ENCODE data around the gene DCAF4. TPM values are rescaled to one million over a fixed set of nuclear protein-coding genes. Genes with fewer than 3 reads are reported as not detected.

Gene DCAF4
- total RNA-seq, 1 donor, result 12.5 TPM

DNA sequence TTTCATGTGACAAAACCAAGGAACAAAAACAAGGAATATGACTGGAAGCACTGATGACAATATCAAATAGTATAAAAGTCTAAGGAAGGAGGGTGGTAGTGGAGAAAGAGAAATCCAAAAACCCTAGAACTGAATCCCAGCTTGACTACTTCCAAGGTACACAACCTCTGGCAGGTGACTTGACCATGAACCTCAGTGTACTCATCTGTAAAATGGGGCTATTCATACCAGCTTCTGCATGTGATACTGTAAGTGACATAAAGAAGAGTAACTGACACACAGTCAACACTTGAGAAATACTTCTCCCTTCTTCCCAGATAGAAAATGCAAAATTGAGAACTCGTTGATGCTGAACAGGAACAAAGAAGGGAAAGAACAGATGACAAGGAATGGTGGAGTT is 22.0 kb upstream of the DCAF4 start:
- no peak for DNase-seq (ENCODE audit: low read depth)
- H3K4me3 ChIP-seq (ENCODE audit: low read depth, low read length), result no peak overlapping the region
- TF ChIP-seq, protein P1, sequence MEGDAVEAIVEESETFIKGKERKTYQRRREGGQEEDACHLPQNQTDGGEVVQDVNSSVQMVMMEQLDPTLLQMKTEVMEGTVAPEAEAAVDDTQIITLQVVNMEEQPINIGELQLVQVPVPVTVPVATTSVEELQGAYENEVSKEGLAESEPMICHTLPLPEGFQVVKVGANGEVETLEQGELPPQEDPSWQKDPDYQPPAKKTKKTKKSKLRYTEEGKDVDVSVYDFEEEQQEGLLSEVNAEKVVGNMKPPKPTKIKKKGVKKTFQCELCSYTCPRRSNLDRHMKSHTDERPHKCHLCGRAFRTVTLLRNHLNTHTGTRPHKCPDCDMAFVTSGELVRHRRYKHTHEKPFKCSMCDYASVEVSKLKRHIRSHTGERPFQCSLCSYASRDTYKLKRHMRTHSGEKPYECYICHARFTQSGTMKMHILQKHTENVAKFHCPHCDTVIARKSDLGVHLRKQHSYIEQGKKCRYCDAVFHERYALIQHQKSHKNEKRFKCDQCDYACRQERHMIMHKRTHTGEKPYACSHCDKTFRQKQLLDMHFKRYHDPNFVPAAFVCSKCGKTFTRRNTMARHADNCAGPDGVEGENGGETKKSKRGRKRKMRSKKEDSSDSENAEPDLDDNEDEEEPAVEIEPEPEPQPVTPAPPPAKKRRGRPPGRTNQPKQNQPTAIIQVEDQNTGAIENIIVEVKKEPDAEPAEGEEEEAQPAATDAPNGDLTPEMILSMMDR (IDR thresholded peaks at IDR 0.05; ENCODE audit: insufficient read depth, low read depth, low read length), result no peak

DNA sequence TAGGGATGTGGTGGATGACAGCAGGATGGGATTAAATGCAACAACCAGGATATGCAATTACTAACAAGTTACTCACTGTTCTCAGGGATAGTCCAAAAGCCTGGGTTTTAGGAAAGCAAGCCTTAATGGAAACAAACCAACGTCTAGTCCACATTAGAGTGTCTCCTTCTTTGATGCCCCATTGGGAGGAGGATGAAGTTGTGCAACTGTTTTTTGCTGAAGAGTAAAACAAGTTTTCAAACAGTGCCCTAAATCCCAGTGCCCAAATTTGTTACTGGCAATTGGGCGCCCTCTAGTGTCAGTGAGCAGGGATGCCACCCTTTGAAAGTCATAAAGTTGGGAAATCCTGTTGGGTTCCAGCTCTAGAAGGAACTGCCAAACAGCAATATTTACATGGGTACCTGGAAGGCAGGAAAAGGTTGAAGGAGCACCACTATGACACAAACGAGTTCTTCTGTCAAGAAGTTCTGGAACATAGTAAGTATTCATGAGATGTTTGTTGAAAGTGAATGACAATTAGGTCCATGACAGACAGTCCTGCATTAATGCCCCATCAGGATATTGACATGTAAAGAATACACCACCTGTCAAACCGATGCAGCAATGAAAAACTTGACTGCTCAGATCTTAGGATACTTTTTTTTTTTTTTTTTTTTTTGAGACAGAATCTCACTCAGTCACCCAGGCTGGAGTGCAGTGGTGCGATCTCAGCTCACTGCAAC is 21.3 kb upstream of the DCAF4 start:
- no peak overlapping the region for H3K4me3 ChIP-seq (ENCODE audit: low read depth, low read length)
- TF ChIP-seq, protein P1 (IDR thresholded peaks at IDR 0.05; ENCODE audit: insufficient read depth, low read depth, low read length), result peak; percentile 98
- peak; percentile 84 for DNase-seq (ENCODE audit: low read depth)

DNA sequence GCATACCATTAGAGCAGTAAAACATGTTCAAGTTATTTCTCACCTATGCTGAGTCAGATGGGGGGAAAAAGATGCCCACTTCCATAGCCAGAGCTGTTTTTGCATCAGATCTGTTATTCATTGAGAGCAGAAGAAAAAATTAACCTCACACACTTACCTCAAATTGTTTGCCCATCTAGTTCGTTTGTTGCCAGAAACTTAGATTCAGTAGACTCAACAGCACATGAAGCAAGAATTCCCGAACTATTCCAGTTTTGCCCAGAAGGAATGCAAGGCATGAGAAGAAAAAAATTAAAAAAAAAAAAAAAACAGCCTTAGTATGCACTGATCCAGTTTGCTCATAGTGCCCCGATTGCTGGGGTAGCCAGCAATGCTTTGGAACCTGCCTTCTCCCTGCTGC is 19.9 kb upstream of the DCAF4 start:
- TF ChIP-seq, protein P1 (IDR thresholded peaks at IDR 0.05; ENCODE audit: insufficient read depth, low read depth, low read length), result no peak
- peak; percentile 49 for DNase-seq (ENCODE audit: low read depth)
- H3K4me3 ChIP-seq (ENCODE audit: low read depth, low read length), result no peak overlapping the region

DNA sequence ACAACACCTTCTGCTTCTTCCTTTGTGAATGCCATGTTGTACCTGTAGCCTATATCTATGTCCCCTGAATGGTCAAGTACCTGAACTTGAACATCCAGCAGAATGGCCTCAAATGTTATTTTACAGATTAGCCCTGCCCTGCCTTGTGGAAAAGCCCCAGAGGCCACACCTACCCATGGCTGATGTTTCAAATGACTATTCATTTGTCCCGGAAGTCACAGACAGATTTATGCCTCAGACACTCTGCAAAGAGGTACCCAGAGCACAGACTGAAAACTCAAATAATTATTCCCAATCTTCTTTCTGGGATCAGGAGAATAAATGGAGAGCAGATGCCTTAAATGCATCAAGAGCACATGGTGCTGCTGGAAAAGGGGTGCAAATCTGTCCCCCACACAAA is 19.4 kb upstream of the DCAF4 start:
- no peak overlapping the region for H3K4me3 ChIP-seq (ENCODE audit: low read depth, low read length)
- TF ChIP-seq, protein P1 (IDR thresholded peaks at IDR 0.05; ENCODE audit: insufficient read depth, low read depth, low read length), result no peak
- no peak for DNase-seq (ENCODE audit: low read depth)

DNA sequence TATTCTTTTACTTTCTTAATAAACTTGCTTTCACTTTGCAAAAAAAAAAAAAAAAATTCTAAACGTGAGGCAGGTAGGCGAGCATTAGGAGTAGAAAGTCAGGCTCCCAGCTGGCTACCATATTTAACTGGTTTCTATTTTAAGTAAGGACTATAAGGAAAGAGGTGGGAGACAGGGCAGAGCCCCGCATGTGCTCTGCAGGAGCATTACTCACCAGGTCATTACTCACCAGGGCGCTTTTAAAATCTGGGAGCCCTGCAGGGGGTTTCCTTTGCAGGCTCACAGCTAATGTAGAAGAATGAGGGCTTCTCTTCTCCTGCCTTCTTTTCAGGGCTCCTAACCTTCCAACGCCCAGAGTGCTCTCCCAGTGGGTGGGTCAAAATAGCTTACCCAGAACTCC is 18.4 kb upstream of the DCAF4 start:
- H3K4me3 ChIP-seq (ENCODE audit: low read depth, low read length), result no peak overlapping the region
- peak; percentile 51 for DNase-seq (ENCODE audit: low read depth)
- TF ChIP-seq, protein P1 (IDR thresholded peaks at IDR 0.05; ENCODE audit: insufficient read depth, low read depth, low read length), result no peak

DNA sequence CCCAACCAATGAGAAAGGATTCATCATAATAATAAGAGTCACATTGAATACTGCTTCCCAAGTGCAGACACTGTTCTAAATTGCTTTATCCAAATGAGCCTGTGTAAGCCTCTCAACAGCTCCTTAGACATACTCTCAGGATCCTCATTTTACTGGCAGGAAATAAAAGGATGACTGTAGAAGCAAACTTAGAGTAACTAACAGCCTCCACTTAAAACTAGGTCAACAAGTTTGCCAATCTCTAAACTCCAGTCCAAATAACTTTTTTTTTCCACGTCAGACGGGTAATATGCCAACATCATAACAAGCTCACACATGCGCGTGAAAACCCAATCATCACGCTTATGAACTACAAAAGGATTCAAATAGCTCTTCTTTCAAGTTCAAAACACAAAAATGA is 17.1 kb upstream of the DCAF4 start:
- TF ChIP-seq, protein P1 (IDR thresholded peaks at IDR 0.05; ENCODE audit: insufficient read depth, low read depth, low read length), result no peak
- no peak overlapping the region for H3K4me3 ChIP-seq (ENCODE audit: low read depth, low read length)
- no peak for DNase-seq (ENCODE audit: low read depth)

DNA sequence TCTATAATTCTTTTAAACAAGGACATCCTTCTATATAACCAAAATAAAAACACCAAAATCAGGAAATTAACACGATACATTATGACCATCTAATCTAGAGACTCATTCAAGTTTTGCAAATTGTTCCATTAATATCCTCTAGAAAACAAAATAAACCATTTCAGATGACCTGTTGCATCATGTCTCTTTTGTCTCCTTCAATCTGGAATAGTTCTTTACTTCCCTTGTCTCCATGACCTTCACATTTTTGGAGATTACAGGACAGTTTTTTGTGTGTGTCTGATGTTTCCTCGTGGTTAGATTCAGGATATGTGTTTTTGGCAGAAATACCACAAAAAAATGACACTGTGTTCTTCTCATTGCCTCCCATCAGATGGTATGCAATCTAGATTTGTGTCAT is 12.5 kb upstream of the DCAF4 start:
- TF ChIP-seq, protein P1 (IDR thresholded peaks at IDR 0.05; ENCODE audit: insufficient read depth, low read depth, low read length), result no peak
- H3K4me3 ChIP-seq (ENCODE audit: low read depth, low read length), result no peak overlapping the region
- no peak for DNase-seq (ENCODE audit: low read depth)

All from fibroblast of villous mesenchyme (primary cell).